T-helper 1 cell (primary cell): Measurements from ENCODE around the gene C1orf146.
"Not testable (repeated sequence)": the region's sequence is repeated elsewhere in the genome, so short reads cannot be mapped to it uniquely, and the experiment has no call there.

ENCODE experiments used
- DNase-seq, 5 donors: peaks; one replicate each; pipeline ENCODE4 v3.0.0-alpha.2; 2012 to 2020

C1orf146 gene

GRCh38 chr1:92276082-92276481 is 58.4 kb downstream of the C1orf146 start:
- no peak for DNase-seq

DNA sequence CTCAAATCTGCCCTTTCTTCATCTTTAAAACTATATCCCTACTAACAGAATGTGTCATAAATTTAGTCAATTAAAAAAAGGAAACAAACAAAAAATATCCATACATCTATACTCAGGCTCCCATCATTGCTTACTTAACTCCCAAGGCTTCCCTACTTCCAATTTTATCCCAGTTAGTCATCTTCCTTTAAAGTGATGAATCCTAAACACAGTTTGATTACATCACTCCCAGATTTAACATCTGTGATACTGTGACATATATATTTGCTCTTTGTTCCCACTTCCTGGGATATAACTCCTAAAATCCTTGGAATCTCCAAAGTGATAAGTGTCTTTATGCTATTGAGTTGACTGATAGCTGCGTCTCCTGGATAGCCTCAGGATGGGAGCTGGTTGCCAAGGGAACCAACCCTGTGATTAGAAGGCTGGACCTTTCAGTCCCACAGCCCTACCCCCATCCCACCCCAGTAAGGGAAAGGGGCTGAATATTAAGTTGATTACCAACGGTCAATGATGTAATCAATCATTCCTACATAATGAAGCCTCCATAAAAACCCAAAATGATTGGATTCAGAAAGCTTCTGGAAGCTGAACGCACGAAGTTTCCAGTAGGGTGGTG is 59.5 kb downstream of the C1orf146 start:
- DNase-seq: no peak

GRCh38 chr1:92279781-92280180 is 62.1 kb downstream of the C1orf146 start:
- not testable (repeated sequence) for DNase-seq

- DNase-seq: not testable (repeated sequence)
These were observed 63.7 kb downstream of the C1orf146 start for GRCh38 chr1:92281411-92281810.

- peak in 1 of 5 donors; percentile 59 for DNase-seq
These were observed 73.8 kb downstream of the C1orf146 start for GRCh38 chr1:92291372-92291999.
